ENCODE measurements around the gene PSMG1.
A peak's percentile ranks its signal among the peaks of the same experiment; 100 is the strongest.
"Not testable (repeated sequence)": the region's sequence is repeated elsewhere in the genome, so short reads cannot be mapped to it uniquely, and the experiment has no call there.

The PSMG1 gene

DNA sequence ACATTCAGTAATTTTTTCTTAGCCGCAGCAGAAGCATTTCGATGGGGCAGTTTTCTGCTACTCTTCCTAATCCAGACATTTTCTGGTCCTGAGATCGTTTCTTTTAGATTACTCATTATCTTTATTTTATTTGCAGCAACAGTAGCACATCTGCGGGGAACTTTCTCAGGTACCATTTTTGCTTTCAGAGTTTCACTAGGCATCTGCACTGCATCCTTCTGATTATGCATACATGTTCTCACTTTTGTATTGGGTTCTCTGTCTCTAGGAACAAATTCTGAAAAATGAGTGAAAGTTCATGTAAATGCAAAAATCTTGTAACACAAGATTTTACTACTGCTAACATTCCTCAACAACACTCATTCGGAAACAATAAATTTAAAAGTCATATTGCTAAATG, 3.9 kb upstream of the PSMG1 start:
- no peak for DNase-seq

DNA sequence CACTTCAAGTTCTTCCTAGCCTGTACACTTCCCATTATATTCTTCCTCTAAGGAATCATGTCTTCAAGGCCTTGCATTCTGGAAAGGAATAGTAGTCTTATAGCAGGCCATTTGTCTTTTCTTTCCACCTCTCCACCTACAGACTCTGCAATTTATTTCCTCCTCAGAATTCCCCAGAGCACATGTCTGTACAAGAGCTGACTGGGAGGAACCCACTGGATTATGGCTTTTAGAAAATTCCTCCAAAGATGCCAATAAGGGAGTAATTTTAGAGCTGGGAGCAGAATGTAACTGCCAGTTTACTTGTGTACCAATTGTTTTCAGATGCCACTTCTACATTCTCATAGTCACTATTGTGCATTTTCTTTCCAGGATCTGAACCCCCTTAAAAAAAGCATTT, 3.4 kb upstream of the PSMG1 start:
- no peak for DNase-seq

DNA sequence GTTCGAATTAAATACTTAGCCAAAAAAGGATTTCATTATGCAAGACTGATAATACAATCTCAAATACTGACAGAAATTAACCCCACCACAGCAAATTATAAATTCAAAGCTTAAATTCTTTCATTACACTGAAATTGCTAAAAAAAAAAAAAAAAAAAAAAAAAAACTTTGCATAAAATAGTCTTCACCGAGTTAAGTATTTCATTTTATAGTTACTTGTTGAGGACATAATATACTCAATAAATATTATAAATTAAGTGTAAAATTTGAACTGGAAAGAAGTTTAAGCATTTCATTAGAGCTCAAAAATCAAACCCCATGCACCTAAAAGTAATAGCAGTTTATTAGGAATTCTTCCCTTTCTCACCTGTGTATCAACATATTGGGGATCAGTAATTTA, 1.9 kb upstream of the PSMG1 start:
- DNase-seq: no peak

DNA sequence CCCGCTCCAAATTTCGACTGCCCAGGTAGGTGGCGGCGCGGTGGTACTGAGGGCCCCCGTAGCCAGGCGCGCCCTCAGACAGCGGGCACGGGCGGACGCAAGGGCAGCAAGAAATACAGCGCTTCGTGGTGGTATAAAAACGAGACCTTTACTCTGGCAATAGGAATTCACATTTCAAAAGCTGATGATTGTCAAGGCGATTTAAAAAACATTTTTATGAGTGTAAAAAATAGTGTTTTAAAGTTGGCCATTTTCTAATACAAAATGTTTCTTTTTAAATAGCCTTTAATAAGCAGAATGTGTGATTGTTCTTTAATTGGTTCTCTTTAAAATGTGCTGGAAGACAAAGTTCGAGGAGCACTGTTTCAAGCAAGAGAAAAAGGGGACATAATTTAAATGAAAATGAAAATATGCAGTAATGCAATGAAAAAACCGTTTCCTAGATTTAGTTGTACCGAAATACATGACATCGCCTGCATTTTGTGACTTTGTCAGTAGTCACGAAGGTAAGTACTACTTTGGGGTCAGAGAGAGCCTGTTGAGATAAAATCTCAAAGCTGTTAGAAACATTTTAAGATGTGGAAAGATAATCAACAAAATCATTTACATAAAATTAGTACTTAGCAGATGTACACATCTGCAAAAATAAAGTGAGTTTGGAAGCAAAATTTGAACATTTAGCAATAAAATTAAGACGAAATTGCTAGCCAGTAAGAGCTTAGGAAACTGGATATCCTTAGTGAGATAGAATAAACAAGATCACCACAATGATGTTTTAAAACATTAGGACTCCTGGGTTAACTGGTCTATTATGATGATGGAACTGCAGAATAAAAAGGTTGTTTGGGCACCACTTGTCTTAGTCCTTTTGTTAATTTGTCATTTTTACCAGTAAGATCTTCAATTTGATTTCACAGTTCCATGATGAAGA, 1.1 kb upstream of the PSMG1 start:
- DNase-seq: no peak

DNA sequence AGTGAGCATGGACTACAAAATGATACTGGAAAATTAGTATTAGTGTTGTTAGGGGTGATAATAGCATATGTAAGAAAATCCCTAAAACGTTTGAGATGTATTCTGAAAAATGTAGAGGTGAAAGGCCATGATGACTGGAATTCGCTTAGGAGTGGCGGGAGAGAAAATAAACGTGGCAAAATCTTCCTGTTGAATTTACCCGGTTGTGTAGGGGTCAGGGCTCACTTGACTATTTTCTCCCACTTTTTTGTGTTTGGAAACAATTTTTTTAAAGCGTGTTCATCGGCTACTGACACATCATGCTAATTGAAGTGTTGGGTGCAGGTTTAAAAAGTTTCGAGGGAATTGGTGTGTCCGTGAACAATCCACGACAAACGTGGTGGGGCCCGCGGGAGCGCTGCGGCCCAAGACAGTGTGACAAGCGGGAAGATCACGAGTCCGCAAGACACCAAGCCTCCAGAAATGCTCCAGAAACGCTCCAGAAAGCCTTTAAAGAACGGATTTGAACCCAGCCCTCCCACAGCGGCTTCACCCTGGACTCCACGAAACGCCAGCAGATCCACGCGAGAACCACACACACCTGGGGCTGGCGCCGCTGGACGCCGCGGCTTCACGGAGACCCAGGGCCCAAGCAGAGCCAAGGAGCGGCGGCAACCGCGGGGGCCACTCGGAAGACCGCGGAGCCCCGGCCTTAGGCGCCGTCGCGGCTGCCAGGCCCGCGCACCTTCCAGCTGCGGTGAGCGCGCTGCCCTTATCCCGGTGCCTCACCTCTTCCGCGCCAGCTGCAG, 573 bp downstream of the PSMG1 start:
- DNase-seq: peak; percentile 26

DNA sequence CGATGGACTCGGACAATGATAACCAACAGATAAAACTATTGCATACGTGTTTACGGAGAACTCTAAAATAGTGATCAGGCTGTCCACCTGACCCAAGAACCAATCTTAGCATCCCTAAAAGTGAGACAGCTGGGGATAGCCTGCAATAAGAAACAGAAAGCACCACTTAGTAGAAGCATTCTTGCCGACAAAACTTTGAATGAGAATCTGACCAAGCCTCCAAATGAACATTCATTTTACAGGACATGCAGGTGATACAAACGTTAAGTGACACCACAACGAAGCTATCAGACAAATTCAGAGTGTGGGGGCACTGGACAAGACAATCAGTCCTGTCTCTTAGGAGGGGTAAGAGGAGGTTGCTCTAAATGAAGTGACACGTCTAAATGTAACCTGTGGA, 1.2 kb downstream of the PSMG1 start:
- no peak for DNase-seq

DNA sequence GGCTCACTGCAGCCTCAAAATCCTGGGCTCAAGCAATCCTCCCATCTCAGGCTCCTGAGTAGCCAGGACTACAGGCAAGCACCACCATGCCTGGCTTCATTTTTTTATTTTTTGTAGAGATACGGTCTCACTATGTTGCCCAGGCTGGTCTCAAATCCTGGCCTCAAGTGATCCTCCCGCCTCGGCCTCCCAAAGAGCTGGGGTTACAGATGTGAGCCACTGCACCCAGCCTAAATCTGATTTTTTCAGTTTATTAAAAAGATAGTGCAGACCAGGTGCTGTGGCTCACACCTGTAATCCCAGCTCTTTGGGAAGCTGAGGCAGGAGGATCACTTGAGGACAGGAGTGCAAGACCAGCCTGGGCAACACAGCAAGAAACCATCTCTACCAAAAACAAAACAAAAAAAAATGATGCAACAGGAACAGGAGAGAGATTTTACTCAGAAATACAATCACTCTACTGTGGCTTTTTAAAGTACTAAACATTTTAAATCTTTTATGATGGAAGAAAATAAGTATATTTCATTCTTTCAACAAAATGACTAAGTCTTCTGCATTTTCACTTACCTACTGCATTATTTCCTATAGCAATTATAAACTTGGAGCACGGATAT, 1.9 kb downstream of the PSMG1 start:
- no peak for DNase-seq

DNA sequence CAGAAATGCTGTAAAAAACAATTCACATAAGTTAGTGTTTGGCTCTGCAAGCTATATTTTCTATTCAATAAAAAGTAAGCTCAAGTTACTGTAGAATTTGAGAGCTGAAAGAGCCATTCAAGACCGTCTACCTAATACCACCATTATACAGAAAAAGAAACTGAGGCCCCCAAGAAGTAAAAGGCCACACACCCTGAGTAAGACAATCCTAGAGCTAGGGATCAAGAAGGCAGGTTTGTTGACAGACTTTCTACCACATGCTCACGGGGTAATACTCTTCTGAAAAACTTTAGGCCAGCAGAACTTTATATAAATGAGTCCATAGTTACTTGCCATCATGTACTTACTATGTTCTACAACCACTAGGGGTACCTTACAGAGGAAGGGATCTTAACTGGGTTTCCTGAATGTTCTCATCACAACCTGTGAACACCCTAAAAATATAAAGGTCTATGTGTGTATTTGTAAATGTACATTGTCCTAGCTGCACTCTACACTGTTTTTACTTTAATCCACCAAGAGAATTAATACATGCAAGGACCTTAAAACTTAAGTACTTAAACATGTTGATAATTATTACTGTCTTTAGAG, 2.7 kb downstream of the PSMG1 start:
- DNase-seq: peak; percentile 16

DNA sequence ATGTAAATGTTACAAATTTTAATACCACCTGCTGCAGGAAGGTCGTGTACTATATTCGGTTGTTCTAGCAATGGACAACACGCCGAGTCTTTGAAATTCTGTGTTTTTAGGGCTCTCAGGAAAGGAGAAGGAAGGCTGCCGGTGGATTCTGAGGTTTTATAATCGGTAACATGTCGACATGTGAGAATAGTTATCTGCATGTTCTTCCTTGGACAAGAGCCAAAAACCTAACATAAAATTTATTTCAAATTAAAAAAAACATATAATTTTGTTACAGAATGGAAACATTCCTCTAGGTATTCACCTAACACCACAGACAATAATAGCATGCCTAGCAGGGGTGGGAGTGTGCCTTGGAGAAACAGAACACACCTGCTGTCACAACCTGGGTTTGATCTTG, 4.8 kb downstream of the PSMG1 start:
- DNase-seq: no peak

DNA sequence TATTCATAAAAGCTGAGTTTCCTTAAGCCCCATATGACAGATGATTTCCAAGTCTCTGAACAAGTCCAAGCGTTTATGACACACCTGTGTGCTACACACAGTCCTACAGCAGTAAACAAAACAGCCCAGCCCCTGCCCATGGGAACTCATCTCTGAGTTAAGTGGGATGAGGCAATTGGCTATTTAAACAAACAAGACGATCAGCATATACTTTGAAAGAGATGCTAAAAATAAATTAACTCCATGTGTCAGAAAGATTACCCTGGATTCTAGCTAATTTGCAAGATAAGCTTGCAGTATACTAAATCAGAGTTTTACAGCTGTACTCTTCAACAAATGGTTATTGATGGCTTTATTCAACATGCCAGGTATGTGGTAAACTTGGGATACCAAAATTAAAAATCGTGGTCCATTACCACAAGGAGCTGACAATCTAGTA, 7.0 kb downstream of the PSMG1 start:
- no peak for DNase-seq

DNA sequence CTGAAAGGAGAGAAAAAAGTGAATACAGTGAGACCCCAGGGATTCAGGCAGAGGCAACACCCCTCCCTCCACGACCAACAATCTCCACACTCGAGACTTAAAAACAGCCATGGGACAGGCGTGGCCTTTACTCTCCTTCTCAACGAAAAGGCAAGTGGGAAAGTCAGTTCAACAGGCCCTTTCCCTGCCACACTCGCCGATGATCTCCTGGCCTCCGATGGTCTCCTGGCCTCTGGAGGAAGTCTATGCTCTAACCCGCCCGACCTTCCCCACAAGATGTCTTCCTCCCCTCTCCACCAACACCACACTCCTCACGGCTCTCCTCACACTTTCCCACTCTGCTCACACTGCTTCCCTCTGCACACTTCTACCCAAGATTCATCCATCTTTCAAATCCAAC, 7.6 kb downstream of the PSMG1 start:
- DNase-seq: no peak

DNA sequence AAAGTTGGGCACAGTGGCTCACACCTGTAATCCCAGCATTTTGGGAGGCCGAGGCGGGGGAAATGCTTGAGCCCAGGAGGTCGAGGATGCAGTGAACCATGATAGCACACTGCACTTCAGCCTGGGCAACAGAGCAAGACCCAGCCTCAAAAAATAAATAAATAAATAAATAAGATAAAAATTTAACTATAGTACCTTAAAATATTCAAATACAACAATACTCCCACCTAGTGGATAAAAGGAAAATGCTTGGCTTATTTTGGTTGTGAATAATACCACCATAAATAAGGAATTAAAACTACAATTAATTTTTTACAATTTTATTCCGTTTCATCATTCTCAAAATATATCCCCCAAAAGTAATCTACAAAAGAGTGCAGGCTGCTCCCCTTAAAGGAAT, 8.1 kb downstream of the PSMG1 start:
- peak; percentile 29 for DNase-seq

DNA sequence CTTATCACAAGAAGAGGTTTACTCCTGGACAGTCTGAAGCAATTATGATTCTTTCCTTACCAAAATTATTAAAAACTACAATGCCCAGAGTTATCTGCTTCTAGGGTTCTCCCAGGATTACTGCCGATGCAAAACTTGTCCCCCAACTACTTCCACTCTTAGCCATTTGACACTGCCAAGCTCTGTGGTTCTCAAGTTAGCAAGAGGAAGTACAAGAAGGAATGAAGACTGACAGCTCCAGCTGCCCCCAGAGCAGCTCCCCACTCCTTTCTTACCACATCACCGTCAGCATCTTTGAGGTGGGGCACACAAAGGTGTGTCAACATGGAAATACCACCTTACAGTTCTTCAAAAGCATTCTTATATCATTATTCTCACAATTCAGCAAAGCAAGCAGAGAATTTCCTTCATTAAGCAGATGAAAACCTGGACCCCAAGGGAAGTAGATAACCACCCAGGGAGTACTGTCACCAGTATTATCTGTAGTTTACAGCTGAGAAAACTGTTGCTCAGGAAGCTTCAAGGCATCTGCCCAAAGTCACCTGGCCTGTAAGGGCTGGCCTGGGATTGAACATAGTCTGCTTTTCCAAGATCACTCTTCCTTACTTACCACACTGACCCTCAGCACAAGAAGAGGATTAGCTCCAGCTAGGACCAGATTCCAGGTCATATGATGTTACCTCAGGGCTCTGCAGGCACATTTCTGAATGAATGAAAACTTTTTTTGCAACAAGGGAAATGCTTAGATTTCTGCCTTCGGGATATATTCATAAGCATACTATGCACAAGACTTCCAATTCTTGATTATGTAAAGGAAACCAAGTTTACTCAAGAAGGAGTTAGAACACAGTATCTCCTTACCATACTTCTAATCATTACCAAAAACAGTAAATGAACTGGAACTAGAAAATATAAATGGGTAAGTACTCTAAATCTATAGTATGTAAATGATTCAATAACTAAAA, 9.3 kb downstream of the PSMG1 start:
- no peak for DNase-seq

DNA sequence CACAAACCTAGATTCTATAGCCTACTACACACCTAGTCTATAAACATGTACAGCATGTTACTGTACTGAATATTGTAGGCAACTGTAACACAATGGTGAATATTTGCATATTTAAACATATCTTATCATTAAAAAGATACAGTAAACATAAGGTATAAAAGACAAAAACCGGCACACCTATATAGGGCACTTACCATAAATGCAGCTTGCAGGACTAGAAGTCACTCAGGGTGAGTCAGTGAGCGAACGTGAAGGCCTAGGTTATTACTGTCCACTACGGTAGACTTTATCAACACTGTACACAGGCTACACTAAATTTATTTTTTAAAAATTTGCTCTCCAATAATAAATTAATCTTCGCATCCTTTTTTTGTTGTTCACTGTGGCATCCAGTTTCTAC, 13.3 kb downstream of the PSMG1 start:
- DNase-seq: no peak

DNA sequence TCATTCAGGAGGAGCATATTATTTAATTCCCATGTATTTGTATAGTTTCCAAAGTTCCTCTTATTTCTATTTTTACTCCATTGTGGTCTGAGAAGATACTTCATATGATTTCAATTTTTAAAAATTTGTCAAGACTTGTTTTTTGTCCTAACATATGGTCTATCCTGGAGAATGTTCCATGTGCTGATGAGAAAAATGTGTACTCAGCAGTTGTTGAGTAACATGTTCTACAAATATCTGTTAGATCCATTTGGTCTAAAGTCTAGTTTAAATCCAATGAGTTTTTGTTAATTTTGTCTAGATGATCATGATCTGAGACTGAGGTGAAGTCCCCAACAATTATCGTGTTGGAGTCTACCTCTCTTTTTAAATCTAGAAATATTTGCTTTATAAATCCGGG, 14.5 kb downstream of the PSMG1 start:
- DNase-seq: no peak

DNA sequence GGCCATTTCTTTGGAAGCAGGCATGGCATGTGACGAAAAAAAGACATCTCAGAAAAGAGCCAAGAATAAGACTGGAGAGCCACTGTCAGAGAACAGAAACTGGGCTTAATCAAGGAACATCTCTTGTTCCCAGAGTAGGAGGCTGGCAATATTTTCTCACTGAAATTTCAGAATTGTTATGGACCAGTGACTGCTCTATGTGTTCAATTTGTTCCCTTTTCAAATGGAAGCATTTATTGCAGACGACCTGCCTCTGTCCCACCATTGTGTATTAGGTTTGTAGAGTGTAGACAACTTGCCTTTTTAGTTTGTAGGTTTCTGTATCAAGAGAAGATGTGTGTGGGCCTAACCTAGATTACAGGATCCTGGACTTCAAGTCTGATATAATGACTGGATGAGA, 18.7 kb downstream of the PSMG1 start:
- no peak for DNase-seq

DNA sequence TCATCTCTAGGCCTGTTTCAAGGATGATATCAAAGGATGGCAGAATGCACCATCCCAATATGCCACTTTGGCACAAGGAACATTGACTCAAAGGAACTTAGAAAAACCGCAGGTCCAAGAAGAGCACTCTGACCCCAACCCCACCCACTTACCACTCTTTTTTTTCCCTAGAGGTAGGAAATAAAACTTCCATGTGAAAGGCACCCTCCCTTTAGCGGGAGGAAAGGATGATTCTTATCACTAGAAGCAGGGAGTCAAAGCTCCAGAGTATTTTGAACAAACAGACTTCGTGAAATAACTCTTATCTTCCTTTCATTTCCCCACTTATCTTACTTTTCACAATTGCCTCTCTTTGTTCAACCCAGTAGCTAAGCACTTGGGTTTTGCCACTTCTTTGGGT, 22.2 kb downstream of the PSMG1 start:
- DNase-seq: no peak

DNA sequence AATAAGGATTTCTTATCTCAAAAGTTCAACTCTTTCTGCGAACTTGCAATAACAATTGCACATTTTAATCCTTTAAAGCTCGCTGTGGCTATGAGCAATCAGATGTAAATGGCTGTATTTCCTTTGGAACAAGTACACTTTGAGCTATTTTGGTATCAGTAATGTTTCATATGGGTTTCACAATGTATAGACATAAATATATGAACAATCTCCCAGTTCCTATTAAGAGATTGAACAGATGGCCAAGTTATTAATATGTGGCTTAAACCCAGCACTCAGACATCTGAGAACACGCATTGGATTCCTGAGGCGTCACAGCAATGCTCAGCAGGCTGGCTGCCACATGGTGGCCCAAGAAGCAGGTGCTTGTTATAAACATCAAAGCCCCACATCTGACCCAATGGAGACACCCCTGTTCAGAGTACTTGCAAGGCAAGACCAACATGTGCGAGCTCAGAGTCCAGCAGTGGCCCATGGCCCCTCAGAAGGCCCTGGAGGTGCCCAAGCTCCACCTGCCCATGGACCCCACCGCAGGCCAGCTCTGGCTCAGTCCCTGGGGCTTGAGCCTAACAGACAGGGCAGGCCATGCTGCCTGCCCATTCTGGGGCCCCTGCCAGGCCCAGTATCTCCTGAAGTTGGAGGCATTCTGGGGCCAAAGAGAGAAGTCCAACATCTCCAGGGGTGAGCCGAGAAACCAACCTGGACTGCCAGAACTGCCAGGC, 23.7 kb downstream of the PSMG1 start:
- no peak for DNase-seq

DNA sequence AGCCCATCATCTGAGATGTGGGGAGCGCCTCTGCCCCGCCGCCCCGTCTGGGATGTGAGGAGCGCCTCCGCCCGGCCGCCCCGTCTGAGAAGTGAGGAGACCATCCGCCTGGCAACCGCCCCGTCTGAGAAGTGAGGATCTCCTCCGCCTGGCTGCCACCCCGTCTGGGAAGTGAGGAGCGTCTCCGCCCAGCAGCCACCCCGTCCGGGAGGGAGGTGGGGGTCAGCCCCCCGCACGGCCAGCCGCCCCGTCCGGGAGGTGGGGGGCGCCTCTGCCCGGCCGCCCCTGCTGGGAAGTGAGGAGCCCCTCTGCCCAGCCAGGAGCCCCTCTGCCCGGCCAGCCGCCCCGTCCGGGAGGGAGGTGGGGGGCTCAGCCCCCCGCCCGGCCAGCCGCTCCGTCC, 26.0 kb downstream of the PSMG1 start:
- DNase-seq: not testable (repeated sequence)

DNA sequence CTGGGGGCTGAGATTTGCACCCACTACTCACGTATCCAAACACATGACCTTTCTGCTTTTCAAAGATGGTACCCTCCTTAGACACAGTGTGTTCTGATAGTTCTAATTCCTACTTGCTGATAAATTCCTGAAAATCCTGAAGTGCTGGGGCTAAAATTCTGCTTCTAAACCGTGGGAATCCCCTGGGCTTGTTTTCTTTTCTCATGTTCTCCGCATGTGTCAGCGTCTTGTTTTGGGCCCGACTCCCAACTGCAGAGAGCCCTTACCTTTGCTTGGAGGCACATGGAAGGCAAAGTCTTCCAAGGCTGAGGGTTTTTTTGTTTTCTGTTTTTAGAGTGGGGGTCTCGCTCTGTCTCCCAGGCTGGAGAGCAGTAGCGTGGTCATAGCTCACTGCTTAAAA, 27.2 kb downstream of the PSMG1 start:
- DNase-seq: peak; percentile 80

DNA sequence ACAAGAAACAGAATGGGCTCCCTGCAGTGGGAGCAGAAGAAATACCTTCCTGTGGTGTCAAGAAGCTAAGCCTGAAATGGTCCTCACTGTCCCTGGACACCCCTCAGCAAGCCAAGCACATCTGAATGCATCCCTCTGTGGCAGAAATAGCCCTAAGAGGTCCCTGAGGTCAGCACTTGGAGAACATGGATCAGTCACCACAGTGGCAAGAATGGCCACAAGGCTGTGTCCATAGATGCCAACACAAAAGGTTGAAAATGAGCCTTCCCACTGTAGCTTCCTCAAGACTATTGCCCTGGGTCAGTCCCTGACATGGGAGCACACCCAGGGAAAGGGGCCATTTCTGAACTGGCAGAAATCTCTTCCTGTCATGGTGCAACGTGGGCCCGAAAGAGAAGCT, 27.7 kb downstream of the PSMG1 start:
- DNase-seq: no peak

Measured in EL (cell line).